ENCODE measurements around the gene KRABD2.

- TF ChIP-seq POLR2A (IDR thresholded peaks at IDR 0.05; ENCODE audit: low read depth, low read length) (no peak), POLR2AphosphoS5 (IDR thresholded peaks at IDR 0.05; ENCODE audit: low read depth, low read length) (no peak), TAF1 (IDR thresholded peaks at IDR 0.05; ENCODE audit: low read depth, low read length) (no peak), POU2F2 (IDR thresholded peaks at IDR 0.05; ENCODE audit: low read depth, low read length) (no peak), PAX5 (IDR thresholded peaks at IDR 0.05; ENCODE audit: insufficient read depth, low read length, severe bottlenecking) (no peak), SPI1 (IDR thresholded peaks at IDR 0.05; ENCODE audit: low read depth, low read length) (no peak)
Measured at GRCh38 chr17:8365143-8365542, 11.4 kb downstream of the KRABD2 start.

All from GM12891 (cell line).